Measurements from ENCODE around the gene ADCY2. TPM values are rescaled to one million over a fixed set of nuclear protein-coding genes. Genes with fewer than 3 reads are reported as not detected.

Gene ADCY2
- total and polyA plus RNA-seq, 2 of the 13 experiments (the other 11 are each of a cell fraction or from before 2014, with no cell fraction given), result not detected

- TF ChIP-seq, protein P1, sequence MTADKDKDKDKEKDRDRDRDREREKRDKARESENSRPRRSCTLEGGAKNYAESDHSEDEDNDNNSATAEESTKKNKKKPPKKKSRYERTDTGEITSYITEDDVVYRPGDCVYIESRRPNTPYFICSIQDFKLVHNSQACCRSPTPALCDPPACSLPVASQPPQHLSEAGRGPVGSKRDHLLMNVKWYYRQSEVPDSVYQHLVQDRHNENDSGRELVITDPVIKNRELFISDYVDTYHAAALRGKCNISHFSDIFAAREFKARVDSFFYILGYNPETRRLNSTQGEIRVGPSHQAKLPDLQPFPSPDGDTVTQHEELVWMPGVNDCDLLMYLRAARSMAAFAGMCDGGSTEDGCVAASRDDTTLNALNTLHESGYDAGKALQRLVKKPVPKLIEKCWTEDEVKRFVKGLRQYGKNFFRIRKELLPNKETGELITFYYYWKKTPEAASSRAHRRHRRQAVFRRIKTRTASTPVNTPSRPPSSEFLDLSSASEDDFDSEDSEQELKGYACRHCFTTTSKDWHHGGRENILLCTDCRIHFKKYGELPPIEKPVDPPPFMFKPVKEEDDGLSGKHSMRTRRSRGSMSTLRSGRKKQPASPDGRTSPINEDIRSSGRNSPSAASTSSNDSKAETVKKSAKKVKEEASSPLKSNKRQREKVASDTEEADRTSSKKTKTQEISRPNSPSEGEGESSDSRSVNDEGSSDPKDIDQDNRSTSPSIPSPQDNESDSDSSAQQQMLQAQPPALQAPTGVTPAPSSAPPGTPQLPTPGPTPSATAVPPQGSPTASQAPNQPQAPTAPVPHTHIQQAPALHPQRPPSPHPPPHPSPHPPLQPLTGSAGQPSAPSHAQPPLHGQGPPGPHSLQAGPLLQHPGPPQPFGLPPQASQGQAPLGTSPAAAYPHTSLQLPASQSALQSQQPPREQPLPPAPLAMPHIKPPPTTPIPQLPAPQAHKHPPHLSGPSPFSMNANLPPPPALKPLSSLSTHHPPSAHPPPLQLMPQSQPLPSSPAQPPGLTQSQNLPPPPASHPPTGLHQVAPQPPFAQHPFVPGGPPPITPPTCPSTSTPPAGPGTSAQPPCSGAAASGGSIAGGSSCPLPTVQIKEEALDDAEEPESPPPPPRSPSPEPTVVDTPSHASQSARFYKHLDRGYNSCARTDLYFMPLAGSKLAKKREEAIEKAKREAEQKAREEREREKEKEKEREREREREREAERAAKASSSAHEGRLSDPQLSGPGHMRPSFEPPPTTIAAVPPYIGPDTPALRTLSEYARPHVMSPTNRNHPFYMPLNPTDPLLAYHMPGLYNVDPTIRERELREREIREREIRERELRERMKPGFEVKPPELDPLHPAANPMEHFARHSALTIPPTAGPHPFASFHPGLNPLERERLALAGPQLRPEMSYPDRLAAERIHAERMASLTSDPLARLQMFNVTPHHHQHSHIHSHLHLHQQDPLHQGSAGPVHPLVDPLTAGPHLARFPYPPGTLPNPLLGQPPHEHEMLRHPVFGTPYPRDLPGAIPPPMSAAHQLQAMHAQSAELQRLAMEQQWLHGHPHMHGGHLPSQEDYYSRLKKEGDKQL (CRISPR knock-in tag; IDR thresholded peaks at IDR 0.05; ENCODE audit: low read depth), result no peak
- no peak for TF ChIP-seq SSRP1 (CRISPR knock-in tag; IDR thresholded peaks at IDR 0.05)
- TF ChIP-seq ZNF574 (CRISPR knock-in tag; IDR thresholded peaks at IDR 0.05), result 0 out of 2 replicates have a peak, but pooled peaks have one; percentile 43
- TF ChIP-seq DNMT1 (CRISPR knock-in tag; IDR thresholded peaks at IDR 0.05), result no peak
- TF ChIP-seq, protein P2, sequence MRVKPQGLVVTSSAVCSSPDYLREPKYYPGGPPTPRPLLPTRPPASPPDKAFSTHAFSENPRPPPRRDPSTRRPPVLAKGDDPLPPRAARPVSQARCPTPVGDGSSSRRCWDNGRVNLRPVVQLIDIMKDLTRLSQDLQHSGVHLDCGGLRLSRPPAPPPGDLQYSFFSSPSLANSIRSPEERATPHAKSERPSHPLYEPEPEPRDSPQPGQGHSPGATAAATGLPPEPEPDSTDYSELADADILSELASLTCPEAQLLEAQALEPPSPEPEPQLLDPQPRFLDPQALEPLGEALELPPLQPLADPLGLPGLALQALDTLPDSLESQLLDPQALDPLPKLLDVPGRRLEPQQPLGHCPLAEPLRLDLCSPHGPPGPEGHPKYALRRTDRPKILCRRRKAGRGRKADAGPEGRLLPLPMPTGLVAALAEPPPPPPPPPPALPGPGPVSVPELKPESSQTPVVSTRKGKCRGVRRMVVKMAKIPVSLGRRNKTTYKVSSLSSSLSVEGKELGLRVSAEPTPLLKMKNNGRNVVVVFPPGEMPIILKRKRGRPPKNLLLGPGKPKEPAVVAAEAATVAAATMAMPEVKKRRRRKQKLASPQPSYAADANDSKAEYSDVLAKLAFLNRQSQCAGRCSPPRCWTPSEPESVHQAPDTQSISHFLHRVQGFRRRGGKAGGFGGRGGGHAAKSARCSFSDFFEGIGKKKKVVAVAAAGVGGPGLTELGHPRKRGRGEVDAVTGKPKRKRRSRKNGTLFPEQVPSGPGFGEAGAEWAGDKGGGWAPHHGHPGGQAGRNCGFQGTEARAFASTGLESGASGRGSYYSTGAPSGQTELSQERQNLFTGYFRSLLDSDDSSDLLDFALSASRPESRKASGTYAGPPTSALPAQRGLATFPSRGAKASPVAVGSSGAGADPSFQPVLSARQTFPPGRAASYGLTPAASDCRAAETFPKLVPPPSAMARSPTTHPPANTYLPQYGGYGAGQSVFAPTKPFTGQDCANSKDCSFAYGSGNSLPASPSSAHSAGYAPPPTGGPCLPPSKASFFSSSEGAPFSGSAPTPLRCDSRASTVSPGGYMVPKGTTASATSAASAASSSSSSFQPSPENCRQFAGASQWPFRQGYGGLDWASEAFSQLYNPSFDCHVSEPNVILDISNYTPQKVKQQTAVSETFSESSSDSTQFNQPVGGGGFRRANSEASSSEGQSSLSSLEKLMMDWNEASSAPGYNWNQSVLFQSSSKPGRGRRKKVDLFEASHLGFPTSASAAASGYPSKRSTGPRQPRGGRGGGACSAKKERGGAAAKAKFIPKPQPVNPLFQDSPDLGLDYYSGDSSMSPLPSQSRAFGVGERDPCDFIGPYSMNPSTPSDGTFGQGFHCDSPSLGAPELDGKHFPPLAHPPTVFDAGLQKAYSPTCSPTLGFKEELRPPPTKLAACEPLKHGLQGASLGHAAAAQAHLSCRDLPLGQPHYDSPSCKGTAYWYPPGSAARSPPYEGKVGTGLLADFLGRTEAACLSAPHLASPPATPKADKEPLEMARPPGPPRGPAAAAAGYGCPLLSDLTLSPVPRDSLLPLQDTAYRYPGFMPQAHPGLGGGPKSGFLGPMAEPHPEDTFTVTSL (CRISPR knock-in tag; IDR thresholded peaks at IDR 0.05; ENCODE audit: borderline replicate concordance), result no peak
- TF ChIP-seq ZNF629 (CRISPR knock-in tag; conservative IDR thresholded peaks at IDR 0.05), result no peak
- no peak for TF ChIP-seq ZNF329 (CRISPR knock-in tag; IDR thresholded peaks at IDR 0.05; ENCODE audit: low read depth)
- TF ChIP-seq ZNF687 (CRISPR knock-in tag; IDR thresholded peaks at IDR 0.05), result peak; percentile 42
- TF ChIP-seq ZKSCAN8 (CRISPR knock-in tag; IDR thresholded peaks at IDR 0.05; ENCODE audit: borderline replicate concordance), result no peak
- TF ChIP-seq NFYB (CRISPR knock-in tag; IDR thresholded peaks at IDR 0.05), result no peak
Measured at GRCh38 chr5:7815892-7816534, 420.1 kb downstream of the ADCY2 start (continued).
